GM23248 (cell line): ENCODE measurements around the gene NTNG2.

Experiments used
- EZH2 ChIP-seq: fragments of 200-600 bp; sonication (generic); IDR thresholded peaks from 2 replicates; pipeline ENCODE4 v1.6.1; 2018; ENCODE audit warnings: antibody characterized with exemption, mild to moderate bottlenecking; ENCODE audit not compliant: insufficient read depth, poor library complexity, severe bottlenecking
- EZH2phosphoT487 ChIP-seq: fragments of 200-600 bp; sonication (generic); IDR thresholded peaks from 2 replicates; pipeline ENCODE4 v1.6.1; 2018; ENCODE audit warnings: antibody characterized with exemption, moderate library complexity, mild to moderate bottlenecking, low read depth; ENCODE audit not compliant: insufficient read depth

DNA sequence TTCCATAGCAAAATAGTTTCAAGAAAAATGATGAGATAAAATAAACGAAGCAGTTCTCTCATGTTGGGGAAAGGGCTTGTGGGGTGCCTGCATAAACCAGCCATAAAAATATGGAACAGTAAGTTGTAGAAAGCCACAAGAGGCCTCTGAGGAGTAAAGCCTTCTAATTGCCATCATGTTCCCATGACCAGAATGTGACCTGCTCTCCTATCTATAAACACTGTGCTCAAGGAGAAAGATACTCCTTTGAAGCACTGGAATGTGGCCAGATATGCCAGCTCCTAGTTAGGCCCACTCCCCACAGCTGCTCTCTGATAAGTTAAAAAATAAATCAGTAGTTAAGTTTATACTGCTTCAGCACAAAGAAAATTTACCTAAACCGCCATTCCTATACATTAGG is 127.1 kb downstream of the NTNG2 start:
- TF ChIP-seq EZH2 = no peak
- no peak for TF ChIP-seq EZH2phosphoT487
